Naive thymus-derived CD4-positive, alpha-beta T cell (primary cell): ENCODE measurements around the gene CAPN5. TPM values are rescaled to one million over a fixed set of nuclear protein-coding genes. Genes with fewer than 3 reads are reported as not detected.

Experiments
- ATAC-seq: fragments of 150-1000 bp; cut with Tn5 transposase; 2 replicates; pipeline ENCODE4 v1.10.0; 2021; ENCODE audit warnings: mild to moderate bottlenecking, moderate library complexity
- CTCF ChIA-PET: fragments of 350-600 bp; sonication (Branson Sonifier 250); formaldehyde crosslinking; loops from one replicate; lab custom pipeline; 2021; ENCODE audit warnings: antibody characterized with exemption; lab: Charles Lee
- POLR2A ChIA-PET: fragments of 350-600 bp; sonication (Branson Sonifier 250); formaldehyde crosslinking; loops from one replicate; lab custom pipeline; 2021; ENCODE audit warnings: antibody characterized with exemption, inconsistent platforms; lab: Charles Lee
- DNase-seq, 9 donors: peaks; one replicate each; pipeline versions ENCODE4 v3.0.0 to v3.0.0-alpha.2; 2020 to 2022; ENCODE audit warnings: mixed read lengths in 1 of 9
- H3K27ac ChIP-seq: one replicate; pipeline ENCODE4 v1.7.0; 2013; ENCODE audit warnings: mild to moderate bottlenecking, low read depth, low read length, moderate library complexity
- H3K27me3 ChIP-seq, 2 donors: one replicate each; pipeline ENCODE4 v1.7.0; 2013; ENCODE audit warnings: low read length in 2 of 2, mild to moderate bottlenecking in 2 of 2, moderate library complexity in 2 of 2; ENCODE audit not compliant: control insufficient read depth in 2 of 2, insufficient read depth in 2 of 2
- H3K36me3 ChIP-seq, 3 experiments: 1 replicate in 2 of 3; 2 replicates in 1 of 3; pipeline ENCODE4 v1.7.0; 2013; ENCODE audit warnings: low read length in 3 of 3, mild to moderate bottlenecking in 3 of 3, moderate library complexity in 1 of 3; ENCODE audit not compliant: insufficient read depth in 3 of 3, control insufficient read depth in 2 of 3
- H3K4me1 ChIP-seq, 2 donors: one replicate each; pipeline ENCODE4 v1.7.0; 2013; ENCODE audit warnings: low read length in 2 of 2, mild to moderate bottlenecking in 2 of 2, moderate library complexity in 1 of 2; ENCODE audit not compliant: control insufficient read depth in 2 of 2, insufficient read depth in 2 of 2
- H3K4me3 ChIP-seq: 2 replicates; pipeline ENCODE4 v1.7.0; 2013; ENCODE audit warnings: mild to moderate bottlenecking, low read length
- H3K9me3 ChIP-seq, 3 experiments: 1 replicate in 2 of 3; 2 replicates in 1 of 3; pipeline ENCODE4 v1.7.0; 2013; ENCODE audit warnings: low read length in 3 of 3; ENCODE audit not compliant: control insufficient read depth in 2 of 3
- H3K27ac Mint-ChIP-seq, 9 donors: one replicate each; pipeline ENCODE4 v1.8.0; 2020 to 2022; ENCODE audit warnings: mixed read lengths in 9 of 9, mild to moderate bottlenecking in 8 of 9, moderate library complexity in 5 of 9, inconsistent platforms in 2 of 9
- H3K27me3 Mint-ChIP-seq, 5 donors: one replicate each; pipeline ENCODE4 v1.8.0; 2021 to 2022; ENCODE audit warnings: mixed read lengths in 5 of 5, mild to moderate bottlenecking in 1 of 5
- H3K36me3 Mint-ChIP-seq, 5 donors: one replicate each; pipeline ENCODE4 v1.8.0; 2020 to 2022; ENCODE audit warnings: mixed read lengths in 5 of 5, mild to moderate bottlenecking in 3 of 5, inconsistent platforms in 1 of 5
- H3K4me1 Mint-ChIP-seq, 7 donors: one replicate each; pipeline ENCODE4 v1.8.0; 2020 to 2022; ENCODE audit warnings: mixed read lengths in 7 of 7, mild to moderate bottlenecking in 3 of 7, inconsistent platforms in 1 of 7
- H3K4me3 Mint-ChIP-seq, 10 donors: one replicate each; pipeline ENCODE4 v1.8.0; 2020 to 2022; ENCODE audit warnings: mild to moderate bottlenecking in 10 of 10, mixed read lengths in 10 of 10, moderate library complexity in 6 of 10, inconsistent platforms in 2 of 10
- H3K9me3 Mint-ChIP-seq, 11 donors: one replicate each; pipeline ENCODE4 v1.8.0; 2020 to 2022; ENCODE audit warnings: mixed read lengths in 11 of 11, mild to moderate bottlenecking in 4 of 11, inconsistent platforms in 1 of 11, moderate library complexity in 1 of 11
- intact Hi-C, 2 donors: fragments of 100-400 bp; cut with micrococcal nuclease; formaldehyde crosslinking; loops; one replicate each; pipeline ENCODE4 v1.15.1; 2023
- polyA plus RNA-seq, 2 donors: library from polyadenylated mRNA; unstranded; fragments of 300-500 nt; fragmentation: Illumina TruSeq; gene quantifications; one replicate each; pipeline ENCODE4 v1.2.3, GENCODE V29; 2021
- total RNA-seq, 6 experiments: library from RNA in 5 of 6; stranded (reverse) in 5 of 6; gene quantifications; 1 replicate in 5 of 6; 2 replicates in 1 of 6; pipeline ENCODE4 v1.2.3 and lab custom pipeline; 2021 to 2026

Gene CAPN5
- total and polyA plus RNA-seq, 7 experiments from 2014 or later: 0.94 to 5.8 (median 5.6) TPM

- H3K4me1 ChIP-seq: no peaks in the 10 kb centered on the region
- Mint-ChIP-seq H3K4me3 (no peak overlapping the region), H3K4me1 (peaks cover 0 to 4% (median 0%) of the 10 kb centered on the region in 7 donors), H3K27me3 (no peaks in the 10 kb centered on the region), H3K36me3 (peaks cover 0 to 26% (median 3%) of the 10 kb centered on the region in 5 donors), H3K9me3 (no peaks in the 10 kb centered on the region), H3K27ac (no peak overlapping the region)
- CTCF ChIA-PET: no interaction called here
- POLR2A ChIA-PET: no interaction called here
- no peak for ATAC-seq
- intact Hi-C loops: no loop called here
- H3K27ac ChIP-seq: no peak overlapping the region
- H3K4me3 ChIP-seq: no peak overlapping the region
- no peaks in the 10 kb centered on the region for H3K27me3 ChIP-seq
- DNase-seq: no peak
- no peaks in the 10 kb centered on the region for H3K9me3 ChIP-seq
- H3K36me3 ChIP-seq: peaks cover 0 to 24% (median 0%) of the 10 kb centered on the region in 3 experiments
Measured at GRCh38 chr11:77118971-77119370, 52.2 kb downstream of the CAPN5 start.

- Mint-ChIP-seq H3K4me1 (peaks cover 0 to 4% (median 0%) of the 10 kb centered on the region in 7 donors), H3K4me3 (no peak overlapping the region), H3K9me3 (no peaks in the 10 kb centered on the region), H3K27ac (no peak overlapping the region), H3K36me3 (peaks cover 0 to 31% (median 3%) of the 10 kb centered on the region in 5 donors), H3K27me3 (no peaks in the 10 kb centered on the region)
- H3K27me3 ChIP-seq: no peaks in the 10 kb centered on the region
- POLR2A ChIA-PET: no interaction called here
- no peak for DNase-seq
- no peak for ATAC-seq
- no peaks in the 10 kb centered on the region for H3K4me1 ChIP-seq
- intact Hi-C loops: no loop called here
- no peaks in the 10 kb centered on the region for H3K9me3 ChIP-seq
- CTCF ChIA-PET: no interaction called here
- peaks cover 0 to 24% (median 0%) of the 10 kb centered on the region in 3 experiments for H3K36me3 ChIP-seq
- no peak overlapping the region for H3K27ac ChIP-seq
- no peak overlapping the region for H3K4me3 ChIP-seq
Measured at GRCh38 chr11:77119531-77119936, 52.8 kb downstream of the CAPN5 start.

- Mint-ChIP-seq H3K27ac (no peak overlapping the region), H3K4me1 (peaks cover 0 to 4% (median 0%) of the 10 kb centered on the region in 7 donors), H3K36me3 (peaks cover 0 to 31% (median 3%) of the 10 kb centered on the region in 5 donors), H3K9me3 (no peaks in the 10 kb centered on the region), H3K4me3 (no peak overlapping the region), H3K27me3 (no peaks in the 10 kb centered on the region)
- H3K9me3 ChIP-seq: no peaks in the 10 kb centered on the region
- CTCF ChIA-PET: interaction anchor here (0.6 kb wide), 1 partner anchor 13 kb away, joined by 3 read pairs; no protein-coding TSS in a partner anchor
- H3K4me3 ChIP-seq: no peak overlapping the region
- peaks cover 0 to 24% (median 0%) of the 10 kb centered on the region in 3 experiments for H3K36me3 ChIP-seq
- no peak overlapping the region for H3K27ac ChIP-seq
- H3K4me1 ChIP-seq: no peaks in the 10 kb centered on the region
- ATAC-seq (no peak), DNase-seq (no peak)
- POLR2A ChIA-PET: no interaction called here
- intact Hi-C loops: no loop called here
- no peaks in the 10 kb centered on the region for H3K27me3 ChIP-seq
Measured at GRCh38 chr11:77120571-77120970, 53.8 kb downstream of the CAPN5 start.

- peaks cover 0 to under 1% (median 0%) of the 10 kb centered on the region in 5 donors for H3K27me3 Mint-ChIP-seq
- no peaks in the 10 kb centered on the region for H3K9me3 Mint-ChIP-seq
- ChIA-PET CTCF (no interaction called here), POLR2A (no interaction called here)
- Histone ChIP-seq H3K36me3 (peaks cover 0 to 24% (median 0%) of the 10 kb centered on the region in 3 experiments), H3K4me1 (no peaks in the 10 kb centered on the region), H3K9me3 (no peaks in the 10 kb centered on the region), H3K27me3 (no peaks in the 10 kb centered on the region), H3K4me3 (no peak overlapping the region), H3K27ac (no peak overlapping the region)
- intact Hi-C loops: no loop called here
- DNase-seq: no peak
- peaks cover 0 to 31% (median 3%) of the 10 kb centered on the region in 5 donors for H3K36me3 Mint-ChIP-seq
- H3K27ac Mint-ChIP-seq: no peak overlapping the region
- H3K4me3 Mint-ChIP-seq: no peak overlapping the region
- no peak for ATAC-seq
- peaks cover 0 to 4% (median under 1%) of the 10 kb centered on the region in 7 donors for H3K4me1 Mint-ChIP-seq
Measured at GRCh38 chr11:77121096-77121640, 54.4 kb downstream of the CAPN5 start.

- Histone ChIP-seq H3K4me3 (no peak overlapping the region), H3K4me1 (peaks cover 0 to 6% of the 10 kb centered on the region in 2 donors), H3K27ac (no peak overlapping the region), H3K27me3 (no peaks in the 10 kb centered on the region), H3K36me3 (peaks cover 0 to 24% (median 0%) of the 10 kb centered on the region in 3 experiments), H3K9me3 (no peaks in the 10 kb centered on the region)
- H3K27ac Mint-ChIP-seq: no peak overlapping the region
- no peak for DNase-seq
- no peaks in the 10 kb centered on the region for H3K9me3 Mint-ChIP-seq
- H3K36me3 Mint-ChIP-seq: peaks cover 0 to 31% (median 3%) of the 10 kb centered on the region in 5 donors
- no peak overlapping the region for H3K4me3 Mint-ChIP-seq
- peaks cover 0 to 4% (median 0%) of the 10 kb centered on the region in 5 donors for H3K27me3 Mint-ChIP-seq
- ChIA-PET CTCF (no interaction called here), POLR2A (no interaction called here)
- H3K4me1 Mint-ChIP-seq: peaks cover 0 to 4% (median 2%) of the 10 kb centered on the region in 7 donors
- ATAC-seq: no peak
- intact Hi-C loops: no loop called here
Measured at GRCh38 chr11:77121876-77122575, 55.3 kb downstream of the CAPN5 start.

- no peaks in the 10 kb centered on the region for H3K9me3 Mint-ChIP-seq
- DNase-seq (no peak), ATAC-seq (no peak)
- no peaks in the 10 kb centered on the region for H3K9me3 ChIP-seq
- H3K4me3 Mint-ChIP-seq: no peak overlapping the region
- intact Hi-C loops: no loop called here
- H3K27ac Mint-ChIP-seq: no peak overlapping the region
- CTCF ChIA-PET: no interaction called here
- H3K36me3 ChIP-seq: peaks cover 0 to 24% (median 0%) of the 10 kb centered on the region in 3 experiments
- peaks cover 3 to 11% of the 10 kb centered on the region in 2 donors for H3K4me1 ChIP-seq
- H3K27me3 ChIP-seq: no peaks in the 10 kb centered on the region
- no peak overlapping the region for H3K27ac ChIP-seq
- H3K4me3 ChIP-seq: no peak overlapping the region
- H3K36me3 Mint-ChIP-seq: peaks cover 0 to 31% (median 3%) of the 10 kb centered on the region in 5 donors
- H3K4me1 Mint-ChIP-seq: peaks cover 0 to 9% (median 7%) of the 10 kb centered on the region in 7 donors
- peaks cover 0 to 4% (median 0%) of the 10 kb centered on the region in 5 donors for H3K27me3 Mint-ChIP-seq
- POLR2A ChIA-PET: no interaction called here
Measured at GRCh38 chr11:77122576-77123212, 55.9 kb downstream of the CAPN5 start.
